ENCODE results near the gene HSF2BP.
"Not testable (repeated sequence)": the region's sequence is repeated elsewhere in the genome, so short reads cannot be mapped to it uniquely, and the experiment has no call there.

The HSF2BP gene

GRCh38 chr21:43513023-43513422, 146.3 kb downstream of the HSF2BP start:
- not testable (repeated sequence) for FAIRE-seq

- not testable (repeated sequence) for FAIRE-seq
Observed at GRCh38 chr21:43511209-43511608, 148.1 kb downstream of the HSF2BP start.

- not testable (repeated sequence) for FAIRE-seq
Observed at GRCh38 chr21:43510669-43511068, 148.6 kb downstream of the HSF2BP start.

- not testable (repeated sequence) for FAIRE-seq
Observed at GRCh38 chr21:43503892-43504291, 155.4 kb downstream of the HSF2BP start.

- not testable (repeated sequence) for FAIRE-seq
Observed at GRCh38 chr21:43503075-43503750, 156.1 kb downstream of the HSF2BP start.

- not testable (repeated sequence) for FAIRE-seq
Observed at GRCh38 chr21:43502407-43503071, 156.7 kb downstream of the HSF2BP start.

GRCh38 chr21:43498924-43499323, 160.4 kb downstream of the HSF2BP start:
- not testable (repeated sequence) for FAIRE-seq

- FAIRE-seq = not testable (repeated sequence)
Observed at GRCh38 chr21:43498065-43498464, 161.2 kb downstream of the HSF2BP start.

- FAIRE-seq = not testable (repeated sequence)
Observed at GRCh38 chr21:43494279-43495012, 164.8 kb downstream of the HSF2BP start.

- FAIRE-seq = not testable (repeated sequence)
Observed at GRCh38 chr21:43493471-43493870, 165.8 kb downstream of the HSF2BP start.

- FAIRE-seq = not testable (repeated sequence)
Observed at GRCh38 chr21:43488235-43488634, 171.1 kb downstream of the HSF2BP start.

- FAIRE-seq = not testable (repeated sequence)
Observed at GRCh38 chr21:43486051-43486450, 173.2 kb downstream of the HSF2BP start.

- not testable (repeated sequence) for FAIRE-seq
Observed at GRCh38 chr21:43485016-43485415, 174.3 kb downstream of the HSF2BP start.

GRCh38 chr21:43479197-43479596, 180.1 kb downstream of the HSF2BP start:
- not testable (repeated sequence) for FAIRE-seq
